ENCODE data around the gene HSH2D. TPM values are rescaled to one million over a fixed set of nuclear protein-coding genes. Genes with fewer than 3 reads are reported as not detected.
"Not testable (repeated sequence)": the region's sequence is repeated elsewhere in the genome, so short reads cannot be mapped to it uniquely, and the experiment has no call there.

The HSH2D gene, protein sequence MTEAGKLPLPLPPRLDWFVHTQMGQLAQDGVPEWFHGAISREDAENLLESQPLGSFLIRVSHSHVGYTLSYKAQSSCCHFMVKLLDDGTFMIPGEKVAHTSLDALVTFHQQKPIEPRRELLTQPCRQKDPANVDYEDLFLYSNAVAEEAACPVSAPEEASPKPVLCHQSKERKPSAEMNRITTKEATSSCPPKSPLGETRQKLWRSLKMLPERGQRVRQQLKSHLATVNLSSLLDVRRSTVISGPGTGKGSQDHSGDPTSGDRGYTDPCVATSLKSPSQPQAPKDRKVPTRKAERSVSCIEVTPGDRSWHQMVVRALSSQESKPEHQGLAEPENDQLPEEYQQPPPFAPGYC
- total RNA-seq, result not detected in 2 replicates
- not detected for polyA plus RNA-seq (2012)

DNA sequence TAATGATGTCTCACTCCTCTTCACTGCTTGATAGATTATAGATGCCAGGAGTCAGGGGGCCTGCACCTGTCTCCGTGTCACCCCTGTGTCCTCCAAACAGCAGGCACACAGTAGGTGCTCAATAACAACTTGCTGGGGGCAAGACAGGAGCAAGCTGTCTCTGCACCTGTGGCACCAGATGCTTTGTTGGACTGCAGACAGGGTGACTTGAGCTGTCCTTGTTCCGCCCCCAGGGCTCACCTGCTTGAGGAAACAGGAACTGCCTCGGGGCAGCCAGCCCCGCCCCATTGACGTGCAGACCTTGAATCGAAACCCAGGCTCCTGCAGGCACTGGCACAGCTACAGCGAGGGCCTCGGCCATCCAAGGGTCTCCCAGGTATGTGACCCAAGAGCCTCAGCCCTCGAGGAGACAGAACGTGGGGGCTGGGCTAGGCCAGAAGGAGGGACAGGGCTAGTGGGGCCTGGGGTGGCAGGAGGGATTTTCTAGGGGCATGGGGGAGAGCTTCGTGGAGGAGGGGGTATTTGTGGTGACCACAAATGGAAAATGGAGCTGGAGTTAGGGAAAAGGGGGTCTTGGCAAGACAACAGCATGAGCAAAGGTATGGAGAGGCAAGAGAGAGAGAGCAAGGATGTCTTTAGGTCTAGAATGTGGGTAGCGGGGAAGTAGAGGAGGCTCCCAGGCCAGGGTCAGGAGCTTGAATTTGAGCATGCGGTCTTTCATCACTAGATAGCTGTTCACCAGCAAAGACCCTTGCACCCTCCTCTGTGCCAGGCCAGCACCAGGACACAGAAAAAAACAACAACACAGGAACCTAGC, at the start of gene HSH2D:
HSH2D (plus strand) TSS at position 287 of the 817 bp plus-strand sequence. CDS start 5,066 bp downstream, outside the sequence.
- no peak for DNase-seq (ENCODE audit: low read depth)

DNA sequence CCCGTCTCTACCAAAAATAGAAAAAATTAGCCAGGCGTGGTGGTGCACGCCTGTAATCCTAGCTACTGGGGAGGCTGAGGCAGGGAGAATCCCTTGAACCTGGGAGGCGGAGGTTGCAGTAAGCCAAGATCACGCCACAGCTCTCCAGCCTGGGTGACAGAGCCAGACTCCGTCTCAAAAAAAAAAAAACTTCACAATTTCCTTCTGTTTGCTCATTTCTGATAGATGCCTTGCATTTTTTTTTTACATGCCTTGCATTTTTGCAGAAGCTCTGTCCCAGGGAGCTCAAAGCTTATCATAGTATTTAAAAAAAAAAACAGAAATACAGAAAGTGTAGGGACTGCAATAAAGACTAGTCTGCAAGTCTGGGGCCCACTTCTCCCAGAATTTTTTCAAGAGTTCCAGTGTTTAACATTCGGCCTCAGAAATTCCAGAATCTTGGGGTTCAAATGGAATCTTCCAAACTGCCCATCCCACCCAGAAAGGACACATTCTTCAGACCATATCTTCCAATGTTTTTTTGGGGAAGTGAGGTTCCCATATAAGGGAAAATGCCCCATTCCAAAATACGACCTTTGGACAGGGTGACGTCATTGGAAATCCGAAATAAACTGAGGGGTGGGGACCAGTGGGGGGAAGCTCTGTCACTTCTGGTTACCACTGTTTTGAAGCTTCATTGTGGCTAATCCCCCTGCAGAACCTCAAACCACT, 49.0 kb upstream of the HSH2D start:
- DNase-seq (ENCODE audit: low read depth), result no peak

DNA sequence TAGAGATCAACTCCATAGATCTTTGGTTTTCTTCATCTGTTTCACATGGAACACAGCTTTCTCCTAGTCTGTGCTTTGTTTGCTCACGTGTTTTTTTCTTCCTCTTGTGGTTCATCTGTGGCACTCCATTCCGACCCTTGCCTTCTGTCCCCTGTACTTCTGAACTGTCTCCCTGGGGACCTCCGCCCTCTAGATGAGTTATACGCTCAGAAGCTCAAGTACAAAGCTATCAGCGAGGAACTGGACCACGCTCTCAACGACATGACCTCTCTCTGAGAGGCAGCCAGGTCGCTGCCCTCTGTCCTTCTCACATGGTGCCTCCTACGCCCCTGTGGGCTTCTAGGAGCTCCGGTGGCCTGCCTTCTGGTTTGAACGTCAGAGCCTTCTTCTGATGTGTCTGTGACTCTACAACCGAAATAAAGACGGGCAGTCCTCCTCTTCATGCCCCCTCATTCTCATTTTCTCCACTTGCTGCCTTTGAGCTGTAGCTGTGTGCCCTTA, 48.4 kb upstream of the HSH2D start:
- no peak for DNase-seq (ENCODE audit: low read depth)

DNA sequence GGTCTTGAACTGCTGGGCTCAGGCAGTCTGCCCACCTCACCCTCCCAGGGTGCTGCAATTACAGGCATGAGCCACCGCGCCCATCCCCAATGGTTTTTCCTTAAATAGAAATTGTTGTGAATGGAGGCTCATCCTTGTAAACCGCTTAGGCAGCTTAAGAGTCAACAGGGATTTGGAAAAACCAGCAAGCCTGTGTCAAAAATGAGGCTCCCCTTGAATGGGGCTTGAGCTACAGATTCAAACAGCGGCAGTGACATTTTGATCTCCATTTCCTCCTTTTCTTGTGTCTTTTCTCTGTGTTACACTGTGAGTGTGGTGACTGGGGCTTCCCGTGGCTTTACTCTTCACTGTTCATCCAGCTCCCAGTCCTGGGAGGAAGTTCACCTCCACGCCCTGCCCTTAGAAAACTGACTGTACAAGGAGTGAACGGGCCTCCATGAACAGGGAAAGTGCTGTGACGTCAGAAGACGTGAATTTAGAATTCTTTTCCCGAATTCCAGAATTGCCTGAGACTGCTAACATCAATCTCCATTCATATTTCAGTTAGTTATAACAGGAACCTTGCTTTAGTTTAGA, 47.1 kb upstream of the HSH2D start:
- peak; percentile 30 for DNase-seq (ENCODE audit: low read depth)

DNA sequence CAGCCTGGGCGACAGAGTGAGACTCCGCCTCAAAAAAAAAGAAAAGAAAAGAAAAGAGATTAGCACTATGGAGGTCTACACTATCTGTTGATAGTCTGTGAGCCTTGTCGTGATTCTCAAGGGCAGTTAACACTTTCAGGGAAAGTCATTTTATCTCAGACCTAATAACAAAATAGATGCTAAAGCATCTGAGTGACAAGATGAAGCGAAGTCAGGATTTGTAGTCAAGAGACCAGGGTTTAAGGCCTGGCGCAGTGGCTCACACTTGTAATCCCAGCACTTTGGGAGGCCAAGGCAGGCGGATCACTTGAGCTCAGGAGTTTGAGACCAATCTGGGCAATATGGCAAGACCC, 45.1 kb upstream of the HSH2D start:
- DNase-seq (ENCODE audit: low read depth), result no peak

DNA sequence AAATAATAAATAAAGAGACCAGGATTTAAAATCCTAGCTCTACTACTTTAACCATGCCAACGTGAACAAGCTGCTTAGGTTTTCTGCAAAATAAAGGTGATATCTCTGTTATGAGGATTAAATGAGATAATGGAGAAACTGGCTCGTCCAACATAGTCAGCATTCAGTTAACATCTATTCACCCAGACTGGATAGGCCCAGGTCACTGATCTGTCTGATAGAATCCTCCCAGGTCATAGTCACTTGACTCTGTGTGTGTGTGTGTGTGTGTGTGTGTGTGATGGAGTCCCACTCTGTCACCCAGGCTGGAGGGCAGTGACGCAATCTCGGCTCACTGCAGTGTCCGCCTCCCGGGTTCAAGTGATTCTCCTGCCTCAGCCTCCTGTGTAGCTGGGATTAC, 44.7 kb upstream of the HSH2D start:
- DNase-seq (ENCODE audit: low read depth), result no peak

DNA sequence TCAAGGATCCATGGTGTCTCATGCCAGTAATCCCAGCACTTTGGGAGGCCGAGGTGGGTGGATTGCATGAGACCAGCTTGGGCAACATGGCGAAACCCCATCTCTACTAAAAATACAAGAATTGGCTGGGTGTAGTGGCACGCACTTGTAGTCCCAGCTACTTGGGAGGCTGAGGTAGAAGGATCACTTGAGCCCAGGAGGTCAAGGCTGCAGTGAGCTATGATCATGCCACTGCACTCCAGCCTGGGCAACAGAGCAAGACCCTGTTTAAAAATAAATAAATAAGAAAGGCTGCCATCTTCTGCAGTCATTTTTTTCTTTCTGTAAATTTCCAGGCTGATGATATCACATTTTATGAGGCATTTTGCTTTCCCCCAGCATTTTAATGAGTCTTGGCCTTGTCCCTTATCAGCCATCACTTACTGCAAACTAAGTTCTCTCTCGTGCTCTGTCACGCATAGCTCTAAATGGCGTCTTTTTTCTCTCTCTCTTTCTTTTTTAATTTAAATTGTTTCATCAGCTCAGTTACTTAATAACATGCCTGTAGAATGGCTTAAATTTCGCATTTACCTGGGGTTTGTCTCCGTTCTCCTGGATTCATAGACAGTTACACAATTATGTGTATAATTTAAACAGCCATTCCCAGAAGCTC, 44.0 kb upstream of the HSH2D start:
- DNase-seq (ENCODE audit: low read depth), result not testable (repeated sequence)

DNA sequence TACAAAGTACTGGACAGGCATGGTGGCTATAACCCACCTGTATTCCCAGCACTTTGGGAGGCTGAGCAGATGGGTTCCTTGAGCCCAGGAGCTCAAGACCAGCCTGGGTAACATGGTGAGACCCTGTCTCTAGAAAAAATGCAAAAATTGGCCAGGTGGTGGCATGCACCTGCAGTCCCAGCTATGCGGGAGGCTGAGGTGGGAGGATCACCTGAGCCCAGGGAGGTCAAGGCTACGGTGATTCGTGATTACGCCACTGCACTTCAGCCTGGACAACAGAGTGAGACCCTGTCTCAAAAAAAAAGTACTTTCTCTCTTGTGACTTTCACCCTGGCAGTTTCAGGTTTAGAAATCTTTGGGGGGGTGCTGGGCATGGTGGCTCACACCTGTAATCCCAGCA, 43.0 kb upstream of the HSH2D start:
- DNase-seq (ENCODE audit: low read depth), result no peak

DNA sequence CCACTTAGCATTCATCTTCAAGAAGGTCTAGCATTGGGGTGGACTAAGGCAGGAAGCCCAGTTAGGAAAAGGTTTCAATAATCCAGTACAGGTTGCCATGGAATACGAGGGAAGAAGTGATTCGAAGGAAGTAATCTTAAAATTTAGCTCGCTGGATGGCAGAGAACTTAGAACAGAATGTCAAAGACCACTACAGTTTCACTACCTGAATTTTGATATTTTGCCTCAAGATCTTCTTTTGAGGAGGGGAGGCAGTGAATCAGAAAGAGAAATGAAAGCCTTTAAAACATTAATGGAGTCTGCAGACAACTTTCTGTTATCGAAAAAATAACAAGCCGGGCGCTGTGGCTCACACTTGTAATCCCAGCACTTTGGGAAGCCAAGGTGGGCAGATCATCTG, 38.8 kb upstream of the HSH2D start:
- DNase-seq (ENCODE audit: low read depth), result no peak

DNA sequence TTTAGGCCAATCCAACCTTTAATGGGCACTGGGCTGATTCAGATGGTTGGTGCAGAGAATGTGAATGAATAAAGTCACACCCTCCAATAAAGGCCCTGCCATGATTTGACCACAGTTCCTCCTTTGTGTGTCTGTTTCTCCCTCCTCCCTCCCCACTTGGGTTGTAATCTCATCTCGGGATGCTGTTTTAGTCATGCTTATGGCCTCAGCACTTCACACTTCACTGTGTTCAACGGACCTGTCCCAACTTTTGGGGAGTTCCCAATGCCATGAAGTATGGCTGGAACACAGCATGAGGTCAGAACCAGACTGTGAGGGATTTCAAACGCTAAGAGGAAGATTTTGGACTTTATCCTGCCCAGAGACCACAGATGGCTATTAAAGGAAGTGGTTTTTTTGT, 37.4 kb upstream of the HSH2D start:
- DNase-seq (ENCODE audit: low read depth), result no peak

DNA sequence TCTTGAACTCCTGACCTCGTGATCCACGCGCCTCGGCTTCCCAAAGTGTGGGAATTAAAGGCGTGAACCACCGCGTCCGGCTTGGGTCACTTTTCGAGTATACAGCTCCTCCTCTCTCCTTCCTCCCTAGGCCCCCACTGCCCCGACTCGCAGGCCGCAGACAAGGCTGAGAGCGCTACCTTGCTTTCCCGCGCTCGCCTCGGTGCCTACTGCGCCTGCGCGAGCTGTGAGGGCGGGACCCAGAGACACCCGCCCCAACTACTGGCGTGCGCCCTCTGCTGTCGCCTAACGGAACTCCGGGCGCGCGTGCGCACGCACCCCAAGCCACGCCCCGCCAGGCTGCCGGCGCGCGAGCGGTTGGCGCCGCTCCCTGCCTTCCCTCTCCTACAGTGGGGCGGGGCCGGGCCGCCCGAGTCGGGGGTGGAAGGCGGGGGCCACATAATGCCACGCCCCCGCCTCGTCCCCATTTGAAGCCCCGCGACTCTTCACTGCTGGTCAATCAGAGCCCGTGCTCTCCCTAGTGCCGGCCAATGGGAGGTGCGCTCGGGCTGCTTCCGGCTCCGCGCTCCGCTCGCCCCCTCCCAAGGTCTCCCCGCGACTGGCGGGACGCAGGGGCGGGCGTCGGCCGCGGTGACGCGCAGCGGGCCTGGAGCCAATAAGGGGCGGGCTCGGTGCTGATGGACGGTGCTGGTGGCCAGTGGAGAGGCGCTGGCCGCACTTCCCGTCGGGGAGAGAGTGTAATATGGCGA, 32.2 kb upstream of the HSH2D start, which contains the start of gene RAB8A:
RAB8A (plus strand) TSS at position 730 of the 749 bp plus-strand sequence; CDS start at position 743, 13 bp downstream.
- DNase-seq (ENCODE audit: low read depth), result peak; percentile 99

DNA sequence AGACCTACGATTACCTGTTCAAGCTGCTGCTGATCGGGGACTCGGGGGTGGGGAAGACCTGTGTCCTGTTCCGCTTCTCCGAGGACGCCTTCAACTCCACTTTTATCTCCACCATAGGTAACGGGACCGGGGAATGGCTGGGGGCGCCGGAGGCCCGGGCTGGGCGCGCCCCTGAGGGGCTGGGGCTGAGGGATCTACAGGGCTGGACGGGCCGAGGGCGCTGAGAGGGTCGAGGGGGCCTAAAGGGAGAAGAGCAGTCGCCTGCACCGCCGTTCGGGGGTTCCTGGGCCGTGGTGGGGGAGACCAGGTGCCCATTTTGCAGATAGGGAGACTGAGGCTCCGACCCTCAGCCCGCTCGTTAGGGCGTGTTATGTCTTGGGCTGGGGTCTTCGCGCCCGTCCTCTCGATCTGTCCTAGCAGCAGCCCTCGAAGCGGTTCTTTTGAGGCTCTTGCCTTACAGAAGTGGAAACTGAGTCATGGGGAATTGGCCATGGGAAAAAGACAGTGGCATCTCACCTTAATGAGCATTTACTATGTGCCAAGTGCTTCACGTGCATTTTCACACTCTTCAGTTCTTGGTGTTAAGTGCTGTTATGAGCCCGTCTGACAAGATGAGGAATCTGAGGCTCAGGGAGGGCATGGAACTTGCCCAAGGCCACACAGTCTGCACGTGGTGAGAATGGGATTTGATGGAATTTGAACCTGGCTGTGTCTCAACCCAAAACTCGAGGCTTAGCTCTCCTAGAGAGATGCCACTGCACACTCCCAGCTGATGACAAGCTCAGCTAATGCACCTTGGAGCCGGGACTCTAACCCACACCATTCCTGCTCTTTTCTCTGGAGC, 31.4 kb upstream of the HSH2D start:
- no peak for DNase-seq (ENCODE audit: low read depth)

DNA sequence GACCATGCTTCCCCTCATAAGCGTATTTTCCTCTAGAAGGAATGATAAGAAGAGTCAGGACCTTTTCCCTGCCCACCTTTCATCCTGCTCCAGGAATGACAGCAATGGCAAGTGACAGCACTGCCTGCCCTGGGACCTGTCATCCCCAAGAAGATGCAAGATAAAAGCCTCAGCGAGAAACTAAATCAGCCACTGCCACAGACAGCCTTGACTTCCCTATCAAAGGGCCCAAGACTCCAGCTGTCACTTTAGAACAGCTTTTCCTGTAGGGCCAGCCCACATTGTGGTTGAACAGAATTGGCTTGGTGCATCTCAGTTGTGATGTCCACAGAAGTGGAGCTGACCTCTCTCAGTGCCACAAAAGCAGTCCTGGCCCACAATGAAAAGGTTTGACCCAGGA, 30.7 kb upstream of the HSH2D start:
- DNase-seq (ENCODE audit: low read depth), result peak; percentile 86

DNA sequence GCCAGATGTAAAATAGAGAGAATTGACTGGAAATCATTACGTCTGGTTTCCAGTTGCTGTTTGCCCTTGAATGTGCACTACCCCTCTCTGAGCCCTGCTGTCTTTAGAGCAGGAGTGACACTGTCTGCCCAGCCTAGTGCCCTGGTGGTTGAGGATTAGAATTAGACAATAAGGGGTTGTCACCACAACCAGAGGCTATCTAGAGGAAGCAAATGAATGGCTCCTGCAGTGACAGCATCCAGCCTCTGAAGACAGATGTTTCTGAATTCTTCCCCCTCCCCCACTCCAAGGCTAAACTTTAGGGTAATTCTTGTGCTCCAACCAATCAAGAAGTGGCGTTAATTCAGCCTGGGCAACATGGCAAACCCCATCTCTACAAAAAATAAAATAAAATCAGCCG, 29.8 kb upstream of the HSH2D start:
- DNase-seq (ENCODE audit: low read depth), result peak; percentile 26

DNA sequence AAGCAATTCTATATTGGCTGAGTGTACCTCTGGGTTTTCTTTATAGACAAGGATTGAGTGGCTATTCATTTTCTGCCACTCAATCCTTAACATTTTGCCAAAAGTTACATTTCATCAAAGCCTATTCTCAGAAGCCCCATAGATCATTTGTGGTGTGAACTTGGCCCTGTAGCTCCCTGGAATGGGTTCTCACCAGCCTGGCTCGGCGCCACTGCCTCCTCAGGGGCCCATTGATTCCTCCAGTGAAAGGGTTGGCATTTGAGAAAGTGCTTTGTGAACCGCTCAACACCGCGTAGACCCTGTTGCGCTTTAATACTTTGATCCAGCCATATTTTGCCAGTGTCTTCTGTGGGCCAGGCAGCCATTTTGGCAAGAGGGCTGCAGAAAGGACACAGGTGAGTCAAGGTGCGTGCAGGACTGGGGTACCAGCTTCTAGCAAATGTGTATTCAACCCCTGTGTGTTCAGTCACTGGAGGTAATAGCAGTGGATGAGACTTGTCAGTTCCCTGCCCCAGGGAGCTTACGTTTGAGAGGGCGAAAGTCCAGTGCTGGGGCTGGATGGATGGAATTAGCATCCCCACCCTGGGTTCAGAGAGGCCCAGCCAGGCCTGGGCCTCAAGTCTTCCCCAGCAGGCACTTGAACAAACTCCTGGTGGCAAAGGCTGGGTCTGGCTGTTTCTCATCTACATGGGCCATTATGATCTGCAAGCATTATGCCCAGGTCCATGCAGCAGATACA, 28.0 kb upstream of the HSH2D start:
- no peak for DNase-seq (ENCODE audit: low read depth)

DNA sequence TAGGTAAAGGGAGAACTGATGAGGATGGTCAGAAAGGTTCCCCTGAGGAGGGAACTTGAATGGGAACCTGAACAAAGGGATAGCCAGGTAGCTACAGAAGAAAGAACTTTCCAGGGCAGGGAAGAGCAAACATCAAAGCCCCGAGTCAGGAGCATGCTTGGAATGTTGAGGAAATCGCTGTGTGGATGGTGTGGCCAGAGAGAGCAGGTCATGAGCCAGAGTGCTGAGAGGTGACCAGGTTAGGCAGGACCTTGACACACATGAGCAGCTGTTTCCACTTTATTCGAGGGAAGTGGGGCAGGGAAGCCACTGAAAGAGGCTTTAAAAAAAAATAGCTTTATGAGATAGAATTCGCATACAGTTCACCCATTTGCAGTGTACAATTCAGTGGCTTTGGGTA, 27.4 kb upstream of the HSH2D start:
- peak; percentile 15 for DNase-seq (ENCODE audit: low read depth)

DNA sequence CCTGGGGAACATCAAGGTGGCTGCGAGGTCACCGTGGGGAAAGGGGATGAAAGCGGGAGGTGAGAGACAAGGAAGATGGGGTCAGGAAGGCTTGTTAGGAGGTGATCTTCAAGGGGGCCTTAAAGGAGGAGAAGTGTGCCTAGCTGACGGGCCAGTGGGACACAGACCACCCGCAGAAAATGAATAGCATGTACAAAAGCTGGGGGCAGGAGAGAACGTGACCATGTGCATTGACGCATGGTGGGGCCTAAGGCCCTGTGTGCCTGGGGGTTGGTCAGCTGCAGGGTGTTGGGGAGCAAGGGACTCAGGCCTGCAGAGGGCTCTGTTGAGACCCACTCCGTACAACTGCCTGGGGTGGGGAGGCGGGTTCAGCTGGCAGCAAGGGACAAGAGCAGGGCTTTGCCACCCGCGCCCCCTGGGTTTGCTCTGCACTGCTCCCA, 25.9 kb upstream of the HSH2D start:
- no peak for DNase-seq (ENCODE audit: low read depth)

DNA sequence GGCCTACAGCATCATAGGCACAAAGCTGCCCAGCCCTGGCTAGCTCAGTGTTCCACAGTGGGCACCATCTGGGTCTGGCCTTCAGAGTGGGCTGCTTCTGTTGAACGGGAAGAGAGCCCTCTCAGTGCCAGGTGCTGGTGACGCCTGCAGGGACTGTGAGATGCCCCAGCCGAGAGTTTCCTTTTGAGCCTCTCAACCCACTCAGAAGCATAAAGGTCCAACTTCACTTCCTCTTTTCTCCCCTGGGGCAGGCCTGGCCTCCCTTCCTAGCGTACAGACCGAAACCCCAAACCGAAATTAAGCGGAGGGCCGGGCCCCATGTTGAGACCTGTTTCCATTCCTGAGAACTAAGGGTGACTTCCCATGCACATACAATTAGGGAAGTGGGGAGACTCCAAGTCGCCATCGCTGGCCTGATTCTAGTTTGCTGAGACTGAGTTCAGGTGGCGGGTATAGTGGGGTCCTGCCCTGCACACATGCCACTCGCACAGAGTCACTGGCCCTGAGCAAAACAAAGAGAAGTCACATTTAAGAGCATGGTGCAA, 24.9 kb upstream of the HSH2D start:
- no peak for DNase-seq (ENCODE audit: low read depth)

All from myocyte (in vitro differentiated cells).